ENCODE measurements around the gene COL8A1. TPM values are rescaled to one million over a fixed set of nuclear protein-coding genes. Genes with fewer than 3 reads are reported as not detected.

Gene COL8A1
- total and polyA plus RNA-seq, 8 donors = 0.31 to 16.5 (median 6.6) TPM

DNA sequence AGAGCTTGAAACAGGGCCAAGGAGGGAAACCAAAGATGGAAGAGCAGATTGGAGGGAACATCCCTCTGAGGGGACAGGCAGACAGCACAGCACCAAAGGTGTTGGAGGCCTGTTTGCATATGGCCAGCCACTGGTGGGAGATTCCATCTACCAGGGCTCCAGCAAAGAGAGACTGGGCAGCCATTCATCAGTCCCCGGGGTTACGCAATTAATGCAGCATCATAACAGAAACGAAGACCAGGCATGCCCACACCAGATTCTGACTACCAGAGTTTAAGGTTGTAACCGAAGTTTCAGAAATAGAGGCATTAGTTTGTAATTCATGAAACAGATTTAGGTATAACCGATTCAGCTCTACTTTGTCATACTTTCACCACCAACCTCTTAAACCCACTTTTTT is 58.1 kb downstream of the COL8A1 start:
- no peak overlapping the region for H3K4me3 ChIP-seq
- no peaks in the 10 kb centered on the region for H3K9me3 ChIP-seq
- no peaks in the 10 kb centered on the region for H3K27me3 ChIP-seq
- no peaks in the 10 kb centered on the region for H3K36me3 ChIP-seq
- H3K27ac ChIP-seq = no peak overlapping the region
- TF ChIP-seq POLR2A (IDR thresholded peaks at IDR 0.05) (no peak), EP300 (IDR thresholded peaks at IDR 0.05) (no peak), POLR2AphosphoS5 (IDR thresholded peaks at IDR 0.05) (no peak)
- TF ChIP-seq, protein P1, sequence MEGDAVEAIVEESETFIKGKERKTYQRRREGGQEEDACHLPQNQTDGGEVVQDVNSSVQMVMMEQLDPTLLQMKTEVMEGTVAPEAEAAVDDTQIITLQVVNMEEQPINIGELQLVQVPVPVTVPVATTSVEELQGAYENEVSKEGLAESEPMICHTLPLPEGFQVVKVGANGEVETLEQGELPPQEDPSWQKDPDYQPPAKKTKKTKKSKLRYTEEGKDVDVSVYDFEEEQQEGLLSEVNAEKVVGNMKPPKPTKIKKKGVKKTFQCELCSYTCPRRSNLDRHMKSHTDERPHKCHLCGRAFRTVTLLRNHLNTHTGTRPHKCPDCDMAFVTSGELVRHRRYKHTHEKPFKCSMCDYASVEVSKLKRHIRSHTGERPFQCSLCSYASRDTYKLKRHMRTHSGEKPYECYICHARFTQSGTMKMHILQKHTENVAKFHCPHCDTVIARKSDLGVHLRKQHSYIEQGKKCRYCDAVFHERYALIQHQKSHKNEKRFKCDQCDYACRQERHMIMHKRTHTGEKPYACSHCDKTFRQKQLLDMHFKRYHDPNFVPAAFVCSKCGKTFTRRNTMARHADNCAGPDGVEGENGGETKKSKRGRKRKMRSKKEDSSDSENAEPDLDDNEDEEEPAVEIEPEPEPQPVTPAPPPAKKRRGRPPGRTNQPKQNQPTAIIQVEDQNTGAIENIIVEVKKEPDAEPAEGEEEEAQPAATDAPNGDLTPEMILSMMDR (IDR thresholded peaks at IDR 0.05) = no peak
- 90 to 95% (median 93%) methylated on average over 5 of the region's 5 CpGs for WGBS, 5 donors
- no peaks in the 10 kb centered on the region for H3K4me1 ChIP-seq
- intact Hi-C loops (cut with DNase I; ENCODE audit: low total_unique reads) = no loop called here
- no peak for DNase-seq

- no peak overlapping the region for H3K4me3 ChIP-seq
- H3K4me1 ChIP-seq = no peaks in the 10 kb centered on the region
- 57 to 87% (median 63%) methylated on average over 5 of the region's 5 CpGs for WGBS, 5 donors
- no peak overlapping the region for H3K27ac ChIP-seq
- no peak for TF ChIP-seq POLR2AphosphoS5 (IDR thresholded peaks at IDR 0.05)
- TF ChIP-seq, protein P1 (IDR thresholded peaks at IDR 0.05) = no peak
- no peak for TF ChIP-seq POLR2A (IDR thresholded peaks at IDR 0.05)
- TF ChIP-seq EP300 (IDR thresholded peaks at IDR 0.05) = no peak
- intact Hi-C loops (cut with DNase I; ENCODE audit: low total_unique reads) = no loop called here
- no peaks in the 10 kb centered on the region for H3K27me3 ChIP-seq
- no peak for DNase-seq
- no peaks in the 10 kb centered on the region for H3K36me3 ChIP-seq
- H3K9me3 ChIP-seq = no peaks in the 10 kb centered on the region
Observed at GRCh38 chr3:99697250-99697649, 58.9 kb downstream of the COL8A1 start.

GRCh38 chr3:99698932-99699331 is 60.5 kb downstream of the COL8A1 start:
- intact Hi-C loops (cut with DNase I; ENCODE audit: low total_unique reads) = no loop called here
- no peak for TF ChIP-seq EP300 (IDR thresholded peaks at IDR 0.05)
- H3K4me3 ChIP-seq = no peak overlapping the region
- no peak overlapping the region for H3K27ac ChIP-seq
- no peaks in the 10 kb centered on the region for H3K4me1 ChIP-seq
- WGBS, 5 donors = 63 to 73% (median 68%) methylated on average over 2 of the region's 2 CpGs
- no peaks in the 10 kb centered on the region for H3K36me3 ChIP-seq
- no peak for DNase-seq
- H3K27me3 ChIP-seq = no peaks in the 10 kb centered on the region
- no peaks in the 10 kb centered on the region for H3K9me3 ChIP-seq

- TF ChIP-seq, protein P1 (IDR thresholded peaks at IDR 0.05) = no peak
- TF ChIP-seq POLR2AphosphoS5 (IDR thresholded peaks at IDR 0.05) = no peak
- TF ChIP-seq POLR2A (IDR thresholded peaks at IDR 0.05) = no peak
- TF ChIP-seq EP300 (IDR thresholded peaks at IDR 0.05) = no peak
- Histone ChIP-seq H3K4me1 (no peaks in the 10 kb centered on the region), H3K4me3 (no peak overlapping the region), H3K27ac (no peak overlapping the region), H3K9me3 (no peaks in the 10 kb centered on the region), H3K36me3 (no peaks in the 10 kb centered on the region), H3K27me3 (no peaks in the 10 kb centered on the region)
- 82 to 91% (median 87%) methylated on average over 9 of the region's 9 CpGs for WGBS, 5 donors
- DNase-seq = no peak
- intact Hi-C loops (cut with DNase I; ENCODE audit: low total_unique reads) = no loop called here
Observed at GRCh38 chr3:99699841-99700240, 61.4 kb downstream of the COL8A1 start.

DNA sequence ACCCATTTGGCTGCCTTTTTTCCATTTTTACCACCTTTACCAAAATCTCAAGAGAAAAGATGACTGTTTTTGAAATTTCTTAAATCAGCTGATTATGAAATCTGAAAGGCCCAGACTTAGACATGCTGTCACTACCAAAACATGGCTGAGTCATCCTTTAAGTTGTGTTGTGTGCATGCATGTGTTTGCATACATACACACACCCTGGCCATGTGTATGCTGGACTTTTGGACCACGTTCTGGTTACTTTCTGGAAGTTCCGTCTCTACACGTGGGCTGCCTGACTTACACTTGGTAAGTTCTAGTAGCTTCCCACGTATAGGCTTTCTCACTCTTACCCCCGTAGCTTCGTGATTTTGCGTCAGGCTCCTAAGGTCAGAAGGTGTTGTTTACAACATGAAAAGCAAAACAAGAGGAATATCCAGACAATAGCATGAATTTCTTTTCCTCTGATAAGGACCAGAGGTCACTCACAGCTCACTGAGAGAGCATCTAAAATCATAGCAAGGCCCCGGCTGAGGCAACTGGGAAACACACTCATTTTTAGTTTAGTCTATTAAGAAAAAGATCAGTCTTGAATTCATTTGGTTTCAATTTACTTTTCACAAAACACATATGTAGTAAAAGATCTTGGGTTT is 62.4 kb downstream of the COL8A1 start:
- no peak overlapping the region for H3K27ac ChIP-seq
- intact Hi-C loops (cut with DNase I; ENCODE audit: low total_unique reads) = no loop called here

More for the DNA sequence above, 62.4 kb downstream of the COL8A1 start:
- no peak for DNase-seq
- Histone ChIP-seq H3K9me3 (no peaks in the 10 kb centered on the region), H3K4me1 (no peaks in the 10 kb centered on the region), H3K36me3 (no peaks in the 10 kb centered on the region), H3K27me3 (no peaks in the 10 kb centered on the region), H3K4me3 (no peak overlapping the region)
- TF ChIP-seq POLR2A (IDR thresholded peaks at IDR 0.05) (no peak), EP300 (IDR thresholded peaks at IDR 0.05) (no peak), POLR2AphosphoS5 (IDR thresholded peaks at IDR 0.05) (no peak)
- TF ChIP-seq, protein P1 (IDR thresholded peaks at IDR 0.05) = no peak
- 77 to 86% (median 80%) methylated on average over 8 of the region's 8 CpGs for WGBS, 5 donors

Measured in stomach (tissue), 9 donors.